ENCODE data around the gene INSYN1.
"Not testable (repeated sequence)": the region's sequence is repeated elsewhere in the genome, so short reads cannot be mapped to it uniquely, and the experiment has no call there.

INSYN1 gene

GRCh38 chr15:73753250-73754130, at the start of gene INSYN1:
Gene INSYN1, minus strand, starts transcription at chr15:73753351. Its CDS starts 2,221 bp downstream, at chr15:73751130.
- no peak for DNase-seq (ENCODE audit: low spot score)

GRCh38 chr15:73802431-73803041, 49.4 kb upstream of the INSYN1 start:
- DNase-seq (ENCODE audit: low spot score): no peak

GRCh38 chr15:73800662-73801345, 47.7 kb upstream of the INSYN1 start:
- DNase-seq (ENCODE audit: low spot score): no peak

- DNase-seq (ENCODE audit: low spot score): no peak
These were observed 46.3 kb upstream of the INSYN1 start for GRCh38 chr15:73799466-73799865.

- no peak for DNase-seq (ENCODE audit: low spot score)
These were observed 44.4 kb upstream of the INSYN1 start for GRCh38 chr15:73797366-73798158.

- DNase-seq (ENCODE audit: low spot score): no peak
These were observed 43.2 kb upstream of the INSYN1 start for GRCh38 chr15:73796331-73796831.

GRCh38 chr15:73794443-73795133, 41.4 kb upstream of the INSYN1 start:
- no peak for DNase-seq (ENCODE audit: low spot score)

GRCh38 chr15:73792899-73793541, 39.9 kb upstream of the INSYN1 start:
- DNase-seq (ENCODE audit: low spot score): not testable (repeated sequence)

GRCh38 chr15:73792415-73792814, 39.3 kb upstream of the INSYN1 start:
- no peak for DNase-seq (ENCODE audit: low spot score)

GRCh38 chr15:73789521-73790240, 36.5 kb upstream of the INSYN1 start:
- DNase-seq (ENCODE audit: low spot score): no peak

GRCh38 chr15:73787621-73788020, 34.5 kb upstream of the INSYN1 start:
- no peak for DNase-seq (ENCODE audit: low spot score)

GRCh38 chr15:73786538-73786937, 33.4 kb upstream of the INSYN1 start:
- DNase-seq (ENCODE audit: low spot score): no peak

- not testable (repeated sequence) for DNase-seq (ENCODE audit: low spot score)
These were observed 32.3 kb upstream of the INSYN1 start for GRCh38 chr15:73785256-73786014.

- no peak for DNase-seq (ENCODE audit: low spot score)
These were observed 31.1 kb upstream of the INSYN1 start for GRCh38 chr15:73784291-73784690.

GRCh38 chr15:73782344-73782959, 29.3 kb upstream of the INSYN1 start:
- no peak for DNase-seq (ENCODE audit: low spot score)

- no peak for DNase-seq (ENCODE audit: low spot score)
These were observed 28.1 kb upstream of the INSYN1 start for GRCh38 chr15:73781038-73781925.

- DNase-seq (ENCODE audit: low spot score): no peak
These were observed 26.8 kb upstream of the INSYN1 start for GRCh38 chr15:73779974-73780373.

- no peak for DNase-seq (ENCODE audit: low spot score)
These were observed 24.6 kb upstream of the INSYN1 start for GRCh38 chr15:73777741-73778140.

Data from CD4-positive, alpha-beta T cell treated with Interleukin-15 for 4 hours (primary cell).